HCT116 (cell line): ENCODE results near the gene MIS18A.

Experiments
- ATF3 ChIP-seq: IDR thresholded peaks from 2 replicates; pipeline ENCODE4 v1.6.1; 2012
- CEBPB ChIP-seq: IDR thresholded peaks from 2 replicates; pipeline ENCODE4 v1.6.1; 2012; ENCODE audit warnings: low read depth
- CTCF ChIP-seq, 3 experiments: fragments of 200-600 bp in 1 of 3; sonication (generic) in 1 of 3; IDR thresholded peaks in 2 of 3; conservative IDR thresholded peaks in 1 of 3; 2 replicates each; pipeline ENCODE4 v1.5.1; 2012 to 2017; ENCODE audit warnings: low read depth in 2 of 3, low read length in 2 of 3, antibody characterized with exemption in 1 of 3, borderline replicate concordance in 1 of 3, control low read depth in 1 of 3, mild to moderate bottlenecking in 1 of 3, mixed read lengths in 1 of 3, mixed run types in 1 of 3, moderate library complexity in 1 of 3; ENCODE audit not compliant: insufficient read depth in 1 of 3
- EZH2 ChIP-seq: fragments of 200-600 bp; sonication (generic); IDR thresholded peaks from 2 replicates; pipeline ENCODE4 v1.6.1; 2017; ENCODE audit warnings: antibody characterized with exemption, mixed run types
- RAD21 ChIP-seq: IDR thresholded peaks from 2 replicates; pipeline ENCODE4 v1.6.1; 2012; ENCODE audit warnings: low read depth, mild to moderate bottlenecking
- REST ChIP-seq: IDR thresholded peaks from 2 replicates; pipeline ENCODE4 v1.6.1; 2012; ENCODE audit warnings: low read depth
- TCF7L2 ChIP-seq: IDR thresholded peaks from 2 replicates; pipeline ENCODE4 v1.7.0; 2011; ENCODE audit warnings: borderline replicate concordance, inconsistent platforms; ENCODE audit not compliant: insufficient read depth, insufficient read length; ENCODE audit errors: extremely low read depth
- YY1 ChIP-seq: IDR thresholded peaks from 2 replicates; pipeline ENCODE4 v1.6.1; 2011; ENCODE audit warnings: low read length, low read depth, moderate library complexity, mild to moderate bottlenecking; ENCODE audit not compliant: insufficient replicate concordance; ENCODE audit errors: extremely low read depth

- TF ChIP-seq CEBPB, result no peak
- no peak for TF ChIP-seq CTCF (IDR thresholded peaks at IDR 0.05 in 2 of 3, conservative IDR thresholded peaks at IDR 0.05 in 1 of 3; ENCODE audit: borderline replicate concordance in 1 of 3, insufficient read depth in 1 of 3, low read depth in 2 of 3, low read length in 2 of 3)
- TF ChIP-seq EZH2, result no peak
- TF ChIP-seq YY1, result no peak
- no peak for TF ChIP-seq REST
- no peak for TF ChIP-seq RAD21
- TF ChIP-seq TCF7L2, result no peak
- no peak for TF ChIP-seq ATF3
These were observed 21.4 kb upstream of the MIS18A start for GRCh38 chr21:32300117-32300681.
